Measurements from ENCODE around the gene OAF.
"Not testable (repeated sequence)": the region's sequence is repeated elsewhere in the genome, so short reads cannot be mapped to it uniquely, and the experiment has no call there.

The OAF gene

GRCh38 chr11:120178561-120179056 lies 32.2 kb upstream of the OAF start:
- Histone ChIP-seq H3K27me3 (no peaks in the 10 kb centered on the region), H3K9me3 (no peaks in the 10 kb centered on the region), H3K4me3 (ENCODE audit: low read depth, low read length) (no peak overlapping the region), H3K4me1 (no peaks in the 10 kb centered on the region; the same call in none of the 2 replicates), H3K36me3 (no peaks in the 10 kb centered on the region)
- TF ChIP-seq CTCF (IDR thresholded peaks at IDR 0.05; ENCODE audit: low read depth, low read length): no peak
- no peak for DNase-seq

- DNase-seq: no peak
- H3K9me3 ChIP-seq: no peaks in the 10 kb centered on the region
- no peak overlapping the region for H3K4me3 ChIP-seq (ENCODE audit: low read depth, low read length)
- no peaks in the 10 kb centered on the region for H3K36me3 ChIP-seq
- no peak for TF ChIP-seq CTCF (IDR thresholded peaks at IDR 0.05; ENCODE audit: low read depth, low read length)
- no peaks in the 10 kb centered on the region for H3K27me3 ChIP-seq
- H3K4me1 ChIP-seq: no peaks in the 10 kb centered on the region; the same call in none of the 2 replicates
These were observed 31.7 kb upstream of the OAF start for GRCh38 chr11:120179057-120179672.

- DNase-seq; H3K36me3 ChIP-seq; H3K27me3 ChIP-seq; H3K4me1 ChIP-seq; H3K9me3 ChIP-seq; H3K4me3 ChIP-seq (ENCODE audit: low read depth, low read length): not testable (repeated sequence)
These were observed 30.8 kb upstream of the OAF start for GRCh38 chr11:120180063-120180462.

- no peak overlapping the region for H3K4me3 ChIP-seq (ENCODE audit: low read depth, low read length)
- no peak for DNase-seq
- H3K36me3 ChIP-seq: no peaks in the 10 kb centered on the region
- H3K27me3 ChIP-seq: no peaks in the 10 kb centered on the region
- no peaks in the 10 kb centered on the region for H3K9me3 ChIP-seq
- peak; percentile 17 for TF ChIP-seq CTCF (IDR thresholded peaks at IDR 0.05; ENCODE audit: low read depth, low read length)
- peaks cover 5% of the 10 kb centered on the region for H3K4me1 ChIP-seq
These were observed 30.1 kb upstream of the OAF start for GRCh38 chr11:120180551-120181232.

- DNase-seq: no peak
- no peaks in the 10 kb centered on the region for H3K36me3 ChIP-seq
- H3K4me3 ChIP-seq (ENCODE audit: low read depth, low read length): no peak overlapping the region
- H3K9me3 ChIP-seq: no peaks in the 10 kb centered on the region
- H3K27me3 ChIP-seq: no peaks in the 10 kb centered on the region
- peaks cover 8% of the 10 kb centered on the region for H3K4me1 ChIP-seq
- TF ChIP-seq CTCF (IDR thresholded peaks at IDR 0.05; ENCODE audit: low read depth, low read length): no peak
These were observed 29.4 kb upstream of the OAF start for GRCh38 chr11:120181376-120181975.

GRCh38 chr11:120182372-120182771 lies 28.5 kb upstream of the OAF start:
- TF ChIP-seq CTCF (IDR thresholded peaks at IDR 0.05; ENCODE audit: low read depth, low read length): no peak
- Histone ChIP-seq H3K36me3 (no peaks in the 10 kb centered on the region), H3K9me3 (no peaks in the 10 kb centered on the region), H3K4me3 (ENCODE audit: low read depth, low read length) (no peak overlapping the region), H3K4me1 (peaks cover 8% of the 10 kb centered on the region), H3K27me3 (no peaks in the 10 kb centered on the region)
- no peak for DNase-seq

Data from BE2C (cell line).